ENCODE data around the gene KIAA0825.

KIAA0825 gene

GRCh38 chr5:94308442-94308841 is 310.0 kb downstream of the KIAA0825 start:
- no peak overlapping the region for H3K4me3 Mint-ChIP-seq
- no peaks in the 10 kb centered on the region for H3K4me1 Mint-ChIP-seq
- no peaks in the 10 kb centered on the region for H3K36me3 Mint-ChIP-seq (ENCODE audit: low read depth)
- no peaks in the 10 kb centered on the region for H3K9me3 Mint-ChIP-seq
- no peaks in the 10 kb centered on the region for H3K27me3 Mint-ChIP-seq (ENCODE audit: low read depth, poor library complexity)
- H3K27ac Mint-ChIP-seq = no peak overlapping the region
- no peak for DNase-seq
- TF ChIP-seq CTCF (IDR thresholded peaks at IDR 0.05) = no peak

GRCh38 chr5:94304146-94304545 is 314.3 kb downstream of the KIAA0825 start:
- TF ChIP-seq CTCF (IDR thresholded peaks at IDR 0.05) = no peak
- no peaks in the 10 kb centered on the region for H3K27me3 Mint-ChIP-seq (ENCODE audit: low read depth, poor library complexity)
- no peaks in the 10 kb centered on the region for H3K9me3 Mint-ChIP-seq
- H3K36me3 Mint-ChIP-seq (ENCODE audit: low read depth) = no peaks in the 10 kb centered on the region
- no peak overlapping the region for H3K4me3 Mint-ChIP-seq
- no peak overlapping the region for H3K27ac Mint-ChIP-seq
- DNase-seq = no peak
- no peaks in the 10 kb centered on the region for H3K4me1 Mint-ChIP-seq

- Mint-ChIP-seq H3K9me3 (peaks cover 15% of the 10 kb centered on the region), H3K4me3 (no peak overlapping the region), H3K36me3 (ENCODE audit: low read depth) (no peaks in the 10 kb centered on the region), H3K27me3 (ENCODE audit: low read depth, poor library complexity) (peaks cover 3% of the 10 kb centered on the region), H3K27ac (no peak overlapping the region), H3K4me1 (no peaks in the 10 kb centered on the region)
- no peak for DNase-seq
- no peak for TF ChIP-seq CTCF (IDR thresholded peaks at IDR 0.05)
Measured at GRCh38 chr5:94288937-94289336, 329.5 kb downstream of the KIAA0825 start.

GRCh38 chr5:94285984-94286383 is 332.4 kb downstream of the KIAA0825 start:
- Mint-ChIP-seq H3K27ac (no peak overlapping the region), H3K9me3 (no peaks in the 10 kb centered on the region), H3K4me3 (no peak overlapping the region), H3K4me1 (peaks cover 5% of the 10 kb centered on the region), H3K36me3 (ENCODE audit: low read depth) (no peaks in the 10 kb centered on the region), H3K27me3 (ENCODE audit: low read depth, poor library complexity) (peaks cover 3% of the 10 kb centered on the region)
- TF ChIP-seq CTCF (IDR thresholded peaks at IDR 0.05) = no peak
- no peak for DNase-seq

- Mint-ChIP-seq H3K4me3 (no peak overlapping the region), H3K36me3 (ENCODE audit: low read depth) (no peaks in the 10 kb centered on the region), H3K9me3 (no peaks in the 10 kb centered on the region), H3K27ac (no peak overlapping the region), H3K4me1 (peaks cover 5% of the 10 kb centered on the region), H3K27me3 (ENCODE audit: low read depth, poor library complexity) (peaks cover 3% of the 10 kb centered on the region)
- no peak for DNase-seq
- TF ChIP-seq CTCF (IDR thresholded peaks at IDR 0.05) = no peak
Measured at GRCh38 chr5:94283093-94283492, 335.3 kb downstream of the KIAA0825 start.

- Mint-ChIP-seq H3K4me1 (peaks cover 5% of the 10 kb centered on the region), H3K27me3 (ENCODE audit: low read depth, poor library complexity) (peaks cover 3% of the 10 kb centered on the region), H3K27ac (no peak overlapping the region), H3K36me3 (ENCODE audit: low read depth) (no peaks in the 10 kb centered on the region), H3K4me3 (no peak overlapping the region), H3K9me3 (no peaks in the 10 kb centered on the region)
- no peak for TF ChIP-seq CTCF (IDR thresholded peaks at IDR 0.05)
- no peak for DNase-seq
Measured at GRCh38 chr5:94281236-94281801, 337.1 kb downstream of the KIAA0825 start.
